ENCODE data around the gene UCK1.
A peak's percentile ranks its signal among the peaks of the same experiment; 100 is the strongest.
"Not testable (repeated sequence)": the region's sequence is repeated elsewhere in the genome, so short reads cannot be mapped to it uniquely, and the experiment has no call there.

Gene UCK1

GRCh38 chr9:131518553-131518952 is 12.5 kb downstream of the UCK1 start:
- Histone ChIP-seq H3K9me3 (ENCODE audit: low read length) (no peaks in the 10 kb centered on the region), H3K4me3 (ENCODE audit: low read depth in 1 of 2, low read length in 2 of 2) (no peak overlapping the region), H3K4me1 (ENCODE audit: insufficient read depth, low read length) (peaks cover 12% of the 10 kb centered on the region), H3K27ac (ENCODE audit: low read depth, low read length) (peak overlapping the region; percentile 48), H3K27me3 (ENCODE audit: control insufficient read depth in 1 of 2, insufficient read depth in 2 of 2, low read length in 2 of 2) (no peaks in the 10 kb centered on the region), H3K9ac (ENCODE audit: low read length) (no peak overlapping the region), H3K36me3 (ENCODE audit: insufficient read depth, low read length) (peaks cover 82% of the 10 kb centered on the region)

DNA sequence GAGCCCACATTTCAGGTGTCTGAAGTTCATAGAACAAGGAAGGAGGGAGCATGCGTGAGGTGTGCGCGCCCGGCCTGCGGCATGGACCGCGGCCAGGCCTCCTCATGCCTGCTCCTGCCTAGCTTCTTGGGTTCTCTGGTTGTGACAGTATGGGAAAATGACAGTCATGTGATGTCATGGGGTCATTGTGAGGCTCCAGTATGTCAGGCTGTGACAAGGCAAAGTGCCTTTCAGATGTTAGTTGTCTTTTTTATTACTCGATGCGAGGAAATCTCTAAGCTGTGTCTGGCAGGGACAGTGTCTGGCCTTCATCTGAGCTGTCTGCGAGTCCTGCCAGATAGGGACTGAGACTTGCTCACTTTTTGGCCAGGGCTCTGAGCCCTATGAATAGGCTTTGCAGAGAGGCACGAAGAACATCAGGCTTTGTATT is 13.3 kb downstream of the UCK1 start:
- peak overlapping the region; percentile 48 for H3K27ac ChIP-seq (ENCODE audit: low read depth, low read length)
- H3K27me3 ChIP-seq (ENCODE audit: control insufficient read depth in 1 of 2, insufficient read depth in 2 of 2, low read length in 2 of 2): no peaks in the 10 kb centered on the region
- no peaks in the 10 kb centered on the region for H3K9me3 ChIP-seq (ENCODE audit: low read length)
- H3K9ac ChIP-seq (ENCODE audit: low read length): no peak overlapping the region
- peaks cover 79% of the 10 kb centered on the region for H3K36me3 ChIP-seq (ENCODE audit: insufficient read depth, low read length)
- H3K4me1 ChIP-seq (ENCODE audit: insufficient read depth, low read length): peaks cover 12% of the 10 kb centered on the region
- no peak overlapping the region for H3K4me3 ChIP-seq (ENCODE audit: low read depth in 1 of 2, low read length in 2 of 2)

GRCh38 chr9:131516930-131517329 is 14.1 kb downstream of the UCK1 start:
- H3K9me3 ChIP-seq (ENCODE audit: low read length): no peaks in the 10 kb centered on the region
- no peak overlapping the region for H3K4me3 ChIP-seq (ENCODE audit: low read depth in 1 of 2, low read length in 2 of 2)
- H3K27ac ChIP-seq (ENCODE audit: low read depth, low read length): no peak overlapping the region
- H3K4me1 ChIP-seq (ENCODE audit: insufficient read depth, low read length): peaks cover 12% of the 10 kb centered on the region
- no peaks in the 10 kb centered on the region for H3K27me3 ChIP-seq (ENCODE audit: control insufficient read depth in 1 of 2, insufficient read depth in 2 of 2, low read length in 2 of 2)
- H3K9ac ChIP-seq (ENCODE audit: low read length): no peak overlapping the region
- peaks cover 78% of the 10 kb centered on the region for H3K36me3 ChIP-seq (ENCODE audit: insufficient read depth, low read length)

DNA sequence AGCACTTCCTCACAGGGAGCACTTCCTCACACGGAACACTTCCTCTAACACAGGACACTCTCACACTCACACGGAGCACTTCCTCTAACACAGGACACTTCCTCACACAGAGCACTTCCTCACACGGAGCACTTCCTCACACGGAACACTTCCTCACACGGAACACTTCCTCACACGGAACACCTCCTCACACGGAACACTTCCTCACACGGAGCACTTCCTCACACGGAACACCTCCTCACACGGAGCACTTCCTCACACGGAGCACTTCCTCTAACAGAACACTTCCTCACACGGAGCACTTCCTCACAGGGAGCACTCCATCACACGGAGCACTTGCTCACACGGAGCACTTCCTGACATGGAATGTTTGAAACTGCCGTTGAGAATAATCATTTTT is 15.0 kb downstream of the UCK1 start:
- Histone ChIP-seq H3K4me1 (ENCODE audit: insufficient read depth, low read length) (peaks cover 12% of the 10 kb centered on the region), H3K36me3 (ENCODE audit: insufficient read depth, low read length) (peaks cover 77% of the 10 kb centered on the region), H3K4me3 (ENCODE audit: low read depth in 1 of 2, low read length in 2 of 2) (no peak overlapping the region), H3K9me3 (ENCODE audit: low read length) (no peaks in the 10 kb centered on the region), H3K27me3 (ENCODE audit: control insufficient read depth in 1 of 2, insufficient read depth in 2 of 2, low read length in 2 of 2) (no peaks in the 10 kb centered on the region), H3K9ac (ENCODE audit: low read length) (no peak overlapping the region), H3K27ac (ENCODE audit: low read depth, low read length) (no peak overlapping the region)

- not testable (repeated sequence) for H3K27me3 ChIP-seq (ENCODE audit: control insufficient read depth in 1 of 2, insufficient read depth in 2 of 2, low read length in 2 of 2); H3K4me3 ChIP-seq (ENCODE audit: low read depth in 1 of 2, low read length in 2 of 2); H3K27ac ChIP-seq (ENCODE audit: low read depth, low read length); H3K9ac ChIP-seq (ENCODE audit: low read length); H3K9me3 ChIP-seq (ENCODE audit: low read length)
- Histone ChIP-seq H3K36me3 (ENCODE audit: insufficient read depth, low read length) (peaks cover 77% of the 10 kb centered on the region), H3K4me1 (ENCODE audit: insufficient read depth, low read length) (peaks cover 12% of the 10 kb centered on the region)
Observed at GRCh38 chr9:131515559-131516031, 15.5 kb downstream of the UCK1 start.

- H3K36me3 ChIP-seq (ENCODE audit: insufficient read depth, low read length): peaks cover 68% of the 10 kb centered on the region
- peaks cover 8% of the 10 kb centered on the region for H3K4me1 ChIP-seq (ENCODE audit: insufficient read depth, low read length)
- H3K4me3 ChIP-seq (ENCODE audit: low read depth in 1 of 2, low read length in 2 of 2): no peak overlapping the region
- no peak overlapping the region for H3K27ac ChIP-seq (ENCODE audit: low read depth, low read length)
- H3K27me3 ChIP-seq (ENCODE audit: control insufficient read depth in 1 of 2, insufficient read depth in 2 of 2, low read length in 2 of 2): no peaks in the 10 kb centered on the region
- no peaks in the 10 kb centered on the region for H3K9me3 ChIP-seq (ENCODE audit: low read length)
- no peak overlapping the region for H3K9ac ChIP-seq (ENCODE audit: low read length)
Observed at GRCh38 chr9:131513177-131513576, 17.9 kb downstream of the UCK1 start.

DNA sequence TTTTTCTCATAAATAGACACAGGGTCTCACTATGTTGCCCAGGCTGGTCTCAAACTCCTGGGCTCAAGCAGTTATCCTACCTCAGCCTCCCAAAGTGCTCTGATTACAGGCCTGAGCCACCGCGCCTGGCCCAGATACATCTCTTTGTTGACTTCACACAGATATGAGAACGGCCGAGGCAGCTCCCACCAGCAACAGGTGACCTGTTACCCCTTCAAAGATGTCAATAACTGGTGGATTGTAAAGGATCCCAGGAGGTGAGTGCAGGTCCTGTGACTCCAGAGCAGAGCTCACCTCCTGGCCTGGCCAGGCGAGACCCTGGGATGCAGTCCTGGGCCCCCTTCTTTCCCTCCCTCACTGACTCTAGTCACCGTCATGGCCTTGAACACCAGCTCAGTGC is 19.2 kb downstream of the UCK1 start:
- Histone ChIP-seq H3K4me1 (ENCODE audit: insufficient read depth, low read length) (no peaks in the 10 kb centered on the region), H3K27me3 (ENCODE audit: control insufficient read depth in 1 of 2, insufficient read depth in 2 of 2, low read length in 2 of 2) (no peaks in the 10 kb centered on the region), H3K4me3 (ENCODE audit: low read depth in 1 of 2, low read length in 2 of 2) (no peak overlapping the region), H3K9me3 (ENCODE audit: low read length) (no peaks in the 10 kb centered on the region), H3K27ac (ENCODE audit: low read depth, low read length) (no peak overlapping the region), H3K9ac (ENCODE audit: low read length) (no peak overlapping the region), H3K36me3 (ENCODE audit: insufficient read depth, low read length) (peaks cover 74% of the 10 kb centered on the region)

GRCh38 chr9:131511416-131511815 is 19.6 kb downstream of the UCK1 start:
- Histone ChIP-seq H3K27ac (ENCODE audit: low read depth, low read length) (no peak overlapping the region), H3K4me3 (ENCODE audit: low read depth in 1 of 2, low read length in 2 of 2) (no peak overlapping the region), H3K36me3 (ENCODE audit: insufficient read depth, low read length) (peaks cover 71% of the 10 kb centered on the region), H3K9me3 (ENCODE audit: low read length) (no peaks in the 10 kb centered on the region), H3K4me1 (ENCODE audit: insufficient read depth, low read length) (no peaks in the 10 kb centered on the region), H3K27me3 (ENCODE audit: control insufficient read depth in 1 of 2, insufficient read depth in 2 of 2, low read length in 2 of 2) (no peaks in the 10 kb centered on the region), H3K9ac (ENCODE audit: low read length) (no peak overlapping the region)

GRCh38 chr9:131505012-131505411 is 26.1 kb downstream of the UCK1 start:
- Histone ChIP-seq H3K27ac (ENCODE audit: low read depth, low read length) (no peak overlapping the region), H3K4me3 (ENCODE audit: low read depth in 1 of 2, low read length in 2 of 2) (no peak overlapping the region), H3K36me3 (ENCODE audit: insufficient read depth, low read length) (peaks cover 24% of the 10 kb centered on the region), H3K9me3 (ENCODE audit: low read length) (no peaks in the 10 kb centered on the region), H3K4me1 (ENCODE audit: insufficient read depth, low read length) (peaks cover 11% of the 10 kb centered on the region), H3K27me3 (ENCODE audit: control insufficient read depth in 1 of 2, insufficient read depth in 2 of 2, low read length in 2 of 2) (no peaks in the 10 kb centered on the region), H3K9ac (ENCODE audit: low read length) (no peak overlapping the region)

DNA sequence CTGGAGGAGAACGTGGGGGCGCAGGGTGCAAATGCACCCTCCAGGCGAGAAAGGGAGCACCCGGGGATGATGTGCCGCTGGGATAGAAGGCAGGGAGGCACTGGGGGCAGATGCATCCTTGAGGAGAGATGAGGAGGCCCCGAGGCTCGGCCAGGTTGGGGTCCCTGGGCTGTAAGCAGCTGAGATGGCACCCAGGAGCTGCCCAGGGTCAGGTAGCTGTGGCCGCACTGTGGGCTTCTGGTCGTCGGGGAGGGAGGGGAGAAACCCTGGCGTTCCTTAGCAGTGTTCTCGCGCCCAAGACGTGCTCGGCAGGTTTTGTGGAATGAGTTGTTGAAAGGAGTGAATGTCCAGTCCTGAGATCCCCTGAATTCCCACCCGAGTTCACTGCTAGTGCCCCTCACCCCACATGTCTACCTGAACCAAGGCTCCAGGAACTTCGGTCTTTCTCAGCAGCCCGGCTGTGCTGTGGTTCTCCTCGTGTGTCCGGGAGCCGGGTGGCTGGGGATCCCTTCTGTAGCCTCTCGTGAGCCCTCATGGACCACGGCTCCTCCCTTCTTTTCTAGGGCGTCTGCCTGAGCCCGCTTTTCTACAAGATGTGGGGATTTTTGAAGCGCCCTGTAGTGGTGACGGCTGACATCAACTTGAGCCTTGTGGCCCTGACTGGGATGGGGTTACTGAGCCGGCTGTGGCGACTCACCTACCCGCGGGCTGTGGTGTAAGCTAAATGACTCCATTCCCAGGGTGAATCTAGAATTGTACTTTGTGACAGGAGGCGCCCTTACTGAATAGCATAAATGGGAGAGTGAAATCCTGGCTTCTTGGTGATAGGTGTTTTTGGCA is 27.2 kb downstream of the UCK1 start:
- peak overlapping the region; percentile 71 for H3K27ac ChIP-seq (ENCODE audit: low read depth, low read length)

GRCh38 chr9:131502781-131503625 is 28.1 kb downstream of the UCK1 start, which contains the start of gene POMT1:
TSS of gene POMT1 (plus strand) at chr9:131502918. CDS start at chr9:131504219, 1,301 bp downstream.
- H3K4me3 ChIP-seq (ENCODE audit: low read depth in 1 of 2, low read length in 2 of 2): peak within 1 kb of the TSS; percentile 74 to 84
- peak within 1 kb of the TSS; percentile 66 for H3K9ac ChIP-seq (ENCODE audit: low read length)
- H3K27ac ChIP-seq (ENCODE audit: low read depth, low read length): peak within 1 kb of the TSS; percentile 71
- H3K9me3 ChIP-seq (ENCODE audit: low read length): no peaks in the 10 kb centered on the region
- H3K36me3 ChIP-seq (ENCODE audit: insufficient read depth, low read length): peaks cover 33% of the 10 kb centered on the region
- peaks cover 11% of the 10 kb centered on the region for H3K4me1 ChIP-seq (ENCODE audit: insufficient read depth, low read length)
- no peaks in the 10 kb centered on the region for H3K27me3 ChIP-seq (ENCODE audit: control insufficient read depth in 1 of 2, insufficient read depth in 2 of 2, low read length in 2 of 2)

More for the DNA sequence above, 27.2 kb downstream of the UCK1 start:
- no peaks in the 10 kb centered on the region for H3K9me3 ChIP-seq (ENCODE audit: low read length)
- H3K4me3 ChIP-seq (ENCODE audit: low read depth in 1 of 2, low read length in 2 of 2): peak overlapping the region; percentile 74 to 84
- H3K27me3 ChIP-seq (ENCODE audit: control insufficient read depth in 1 of 2, insufficient read depth in 2 of 2, low read length in 2 of 2): no peaks in the 10 kb centered on the region
- H3K9ac ChIP-seq (ENCODE audit: low read length): peak overlapping the region; percentile 66
- peaks cover 25% of the 10 kb centered on the region for H3K36me3 ChIP-seq (ENCODE audit: insufficient read depth, low read length)
- peaks cover 11% of the 10 kb centered on the region for H3K4me1 ChIP-seq (ENCODE audit: insufficient read depth, low read length)
